HG03066 (cell line): ENCODE measurements around the gene SLC9A8.

ENCODE experiments used
- ATAC-seq: cut with Tn5 transposase; IDR thresholded peaks from one replicate; pipeline ENCODE4 v1.9.1; 2021; ENCODE audit warnings: low read depth; ENCODE audit not compliant: unreplicated experiment

SLC9A8 gene

DNA sequence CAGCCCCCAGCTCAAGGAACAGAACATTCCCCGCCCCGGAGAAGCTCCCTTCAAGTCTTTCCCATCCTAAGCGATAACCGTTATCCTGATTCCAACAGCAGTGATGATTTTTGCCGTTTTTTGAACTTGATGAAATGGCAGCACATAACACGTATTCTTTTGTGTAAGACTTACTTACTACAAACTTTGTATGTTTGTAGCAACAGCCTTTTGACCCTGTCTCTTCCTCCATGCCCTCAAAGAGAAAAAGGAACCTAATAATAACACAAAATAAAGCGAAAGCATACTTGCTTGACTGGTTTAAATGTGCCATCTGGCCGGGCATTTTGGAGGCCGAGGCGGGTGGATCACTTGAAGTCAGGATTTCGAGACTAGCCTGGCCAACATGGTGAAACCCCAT lies 26.4 kb upstream of the SLC9A8 start:
- ATAC-seq, result peak; percentile 9

DNA sequence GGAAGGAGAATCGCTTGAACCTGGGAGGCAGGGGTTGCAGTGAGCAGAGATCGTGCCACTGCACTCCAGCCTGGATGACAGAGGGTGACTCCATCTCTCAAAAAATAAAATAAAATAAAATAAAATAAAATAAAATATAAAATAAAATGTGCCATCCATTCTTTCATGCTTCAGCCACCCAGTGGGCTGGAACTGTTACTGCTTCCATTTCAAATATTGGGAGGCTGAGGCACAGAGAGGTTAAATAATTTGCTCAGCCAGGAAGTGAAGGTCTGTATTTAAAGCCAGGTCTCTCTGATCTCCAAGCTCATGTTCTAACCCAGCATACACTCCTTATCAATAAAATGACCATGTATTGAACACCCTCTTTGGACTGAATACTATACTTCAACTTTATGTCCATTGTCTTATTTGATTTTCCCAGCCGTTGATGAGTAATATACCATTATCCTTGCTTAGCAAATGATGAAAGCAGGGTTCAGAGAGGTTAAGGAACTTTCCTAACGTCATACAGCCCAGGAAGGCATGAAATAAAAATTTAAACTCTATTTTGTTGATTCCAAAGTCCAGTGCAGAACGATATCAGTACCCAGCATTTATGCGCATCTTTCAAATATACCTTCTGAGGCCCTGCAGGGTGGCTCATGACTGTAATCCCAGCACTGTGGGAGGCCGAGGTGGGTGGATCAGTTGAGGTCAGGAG lies 25.8 kb upstream of the SLC9A8 start:
- ATAC-seq, result no peak

DNA sequence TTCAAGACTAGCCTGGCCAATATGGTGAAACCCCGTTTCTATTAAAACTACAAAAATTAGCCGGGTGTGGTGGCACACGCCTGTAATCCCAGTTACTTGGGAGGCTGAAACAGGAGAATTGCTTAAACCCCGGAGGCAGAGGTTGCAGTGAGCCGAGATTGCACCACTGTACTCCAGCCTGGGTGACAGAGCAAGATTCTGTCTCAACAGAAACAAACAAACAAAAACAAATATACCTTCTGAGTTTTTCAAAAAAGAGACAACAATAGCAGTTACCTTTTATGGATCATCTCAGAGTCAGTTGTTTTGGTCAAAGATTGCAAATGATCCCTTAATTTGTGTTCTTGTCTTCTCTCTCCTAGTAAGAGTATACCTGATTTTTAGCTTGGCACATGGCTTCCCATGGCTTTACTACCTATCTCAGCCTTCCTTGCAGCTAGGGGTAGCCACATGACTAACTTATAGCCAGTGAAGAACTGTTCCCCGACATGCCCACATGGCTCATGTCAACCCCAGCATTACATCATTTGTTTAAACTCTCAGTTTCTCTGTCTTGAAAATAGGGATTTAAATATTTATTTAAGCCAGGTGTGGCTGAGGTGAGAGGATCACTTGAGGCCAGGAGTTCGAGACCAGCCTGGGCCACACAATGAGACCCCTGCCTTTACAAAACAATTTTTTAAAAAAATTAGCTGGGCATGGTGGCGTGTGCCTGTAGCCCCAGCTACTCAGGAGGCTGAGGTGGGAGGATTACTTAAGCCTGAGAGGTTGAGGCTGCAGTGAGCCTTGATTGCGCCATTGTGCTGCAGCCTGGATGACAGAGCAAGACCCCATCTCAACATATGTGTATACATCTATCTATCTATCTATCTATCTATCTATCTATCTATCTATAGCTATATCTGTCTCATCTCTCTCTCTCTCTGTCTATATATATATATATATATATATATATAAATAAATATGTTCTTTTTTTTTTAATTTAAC lies 25.0 kb upstream of the SLC9A8 start:
- ATAC-seq, result no peak

DNA sequence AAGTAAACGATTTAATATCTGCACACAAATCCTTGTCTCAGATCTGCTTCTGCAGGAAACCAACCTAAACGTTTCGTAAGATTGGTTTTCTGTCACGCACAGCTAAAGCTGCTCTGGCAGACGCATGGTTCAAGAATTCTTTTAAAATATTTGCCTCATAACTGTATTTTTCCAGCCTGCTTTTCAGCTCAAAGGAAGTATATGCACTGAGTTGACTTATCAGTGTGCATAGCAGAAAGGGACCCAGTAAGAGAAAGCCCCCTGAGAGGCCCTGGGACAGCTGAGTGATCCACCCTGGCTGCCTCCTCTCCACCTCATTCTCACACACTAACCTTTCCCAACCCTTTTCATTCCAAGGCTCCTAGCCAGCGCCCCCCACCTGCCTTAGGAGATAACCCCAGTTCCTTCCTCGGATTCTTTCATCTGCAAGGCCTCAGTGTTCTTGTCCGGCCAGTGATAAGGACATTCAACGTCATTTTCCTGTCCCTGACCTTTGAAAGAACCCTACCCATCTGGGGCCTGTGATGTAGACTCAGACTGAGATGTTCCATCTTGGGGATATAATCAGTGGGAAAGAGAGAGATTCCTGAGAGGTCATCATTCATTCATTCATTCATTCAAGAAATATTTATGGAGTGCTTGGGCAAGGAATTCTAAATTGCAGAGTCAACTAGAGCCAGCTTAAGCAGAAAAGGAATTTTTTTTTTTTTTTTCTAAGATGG lies 22.4 kb upstream of the SLC9A8 start:
- ATAC-seq, result no peak

DNA sequence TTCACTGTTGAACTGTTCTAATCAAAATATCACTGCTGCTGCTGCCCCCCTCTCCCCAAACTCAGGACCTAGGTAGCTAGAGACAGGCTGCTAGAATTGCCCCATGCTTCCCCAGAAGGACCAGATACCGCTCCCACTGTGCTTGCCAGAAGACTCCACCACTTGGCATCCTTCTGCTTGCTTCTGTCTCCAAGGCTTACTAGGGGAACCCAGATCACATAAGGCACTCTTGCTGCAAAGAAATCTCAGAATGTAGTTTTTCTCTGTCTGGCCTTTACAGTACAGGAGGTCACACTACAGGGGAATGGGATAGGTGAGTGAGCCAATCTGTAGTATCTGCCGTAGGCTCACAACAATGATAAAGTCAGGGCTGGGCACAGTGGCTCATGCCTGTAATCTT lies 21.5 kb upstream of the SLC9A8 start:
- ATAC-seq, result no peak

DNA sequence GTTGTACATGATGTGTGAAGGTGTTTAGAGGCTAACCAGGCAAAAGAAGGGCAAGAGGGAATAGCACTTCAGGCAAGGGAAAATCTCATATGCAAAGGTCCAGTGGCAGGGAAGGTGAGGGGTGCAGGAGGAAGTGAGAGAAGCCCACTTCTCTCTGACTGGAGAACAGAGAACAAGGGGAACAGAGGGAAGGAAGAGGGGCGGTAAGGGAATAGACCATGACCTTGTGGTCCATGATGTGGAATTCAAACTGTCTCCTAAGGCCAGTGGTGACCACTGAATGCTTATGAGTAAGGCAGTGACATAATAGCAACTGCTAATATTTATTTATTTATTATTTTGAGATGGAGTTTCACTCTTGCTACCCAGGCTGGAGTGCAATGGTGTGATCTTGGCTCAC lies 20.6 kb upstream of the SLC9A8 start:
- ATAC-seq, result no peak

DNA sequence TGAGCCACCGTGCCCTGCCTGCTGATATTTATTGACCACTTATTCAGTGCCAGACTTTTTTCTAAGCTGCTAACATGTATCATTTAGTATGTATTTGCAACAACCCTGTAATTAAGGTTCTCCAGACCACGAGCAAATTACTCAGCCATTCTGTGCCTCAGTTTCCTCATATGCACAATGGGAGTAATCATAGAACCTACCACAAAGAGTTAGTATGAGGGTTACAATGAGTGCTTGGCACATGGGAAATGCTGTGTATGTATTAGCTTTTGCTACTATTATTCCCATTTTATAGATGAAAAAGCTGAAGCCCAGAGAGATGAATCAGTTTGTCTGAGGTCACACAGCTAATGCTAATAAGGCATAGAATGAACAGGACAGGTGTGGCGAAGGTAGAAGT lies 20.0 kb upstream of the SLC9A8 start:
- ATAC-seq, result no peak

DNA sequence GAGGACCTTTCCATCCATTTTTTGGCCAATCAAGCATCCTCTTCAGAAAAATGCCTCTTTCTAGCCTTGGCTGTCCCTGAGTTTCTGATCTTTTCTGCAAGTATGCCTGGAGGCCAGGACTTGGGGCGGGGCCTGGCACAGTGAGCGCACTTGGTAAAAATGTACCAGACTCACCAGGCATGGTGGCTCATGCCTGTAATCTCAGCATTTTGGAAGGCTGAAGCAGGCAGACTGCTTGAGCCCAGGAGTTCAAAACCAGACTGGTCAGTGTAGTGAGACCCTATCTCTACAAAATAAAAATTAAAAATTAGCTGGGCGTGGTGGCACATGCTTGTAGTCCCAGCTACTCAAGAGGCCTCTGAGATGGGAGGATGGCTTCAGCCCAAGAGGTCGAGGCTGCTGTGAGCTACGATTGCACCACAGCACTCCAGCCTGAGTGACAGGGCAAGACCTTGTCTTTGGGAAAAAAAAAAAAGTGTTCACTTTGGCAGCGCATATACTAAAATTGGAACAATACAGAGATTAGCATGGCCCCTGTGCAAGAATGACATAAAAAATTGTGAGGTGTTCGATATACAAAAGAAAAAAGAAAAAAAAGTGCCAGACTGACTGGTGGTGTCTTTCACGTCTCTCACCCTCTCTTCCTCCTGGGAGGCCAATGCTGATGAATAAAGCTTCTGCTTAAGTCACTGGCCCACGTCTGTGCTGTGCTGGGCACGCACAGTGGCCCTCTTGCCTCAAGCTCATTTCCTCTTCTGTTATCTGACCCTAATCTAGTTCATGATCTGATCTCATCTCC lies 18.1 kb upstream of the SLC9A8 start:
- ATAC-seq, result no peak

DNA sequence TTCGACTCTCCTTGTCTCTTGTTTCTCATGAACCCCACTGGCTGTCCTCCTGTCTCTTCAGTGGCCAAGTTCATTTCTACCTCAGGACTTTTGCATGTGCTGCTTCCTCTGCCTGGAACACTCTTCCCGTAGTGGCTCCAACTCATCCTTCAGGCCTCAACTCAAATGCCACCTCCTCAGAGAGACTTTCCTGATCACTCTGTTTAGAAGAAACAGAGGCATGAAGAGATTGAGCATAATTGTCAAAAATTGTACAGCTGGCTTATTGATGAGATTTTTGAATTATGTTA lies 17.5 kb upstream of the SLC9A8 start:
- no peak for ATAC-seq

DNA sequence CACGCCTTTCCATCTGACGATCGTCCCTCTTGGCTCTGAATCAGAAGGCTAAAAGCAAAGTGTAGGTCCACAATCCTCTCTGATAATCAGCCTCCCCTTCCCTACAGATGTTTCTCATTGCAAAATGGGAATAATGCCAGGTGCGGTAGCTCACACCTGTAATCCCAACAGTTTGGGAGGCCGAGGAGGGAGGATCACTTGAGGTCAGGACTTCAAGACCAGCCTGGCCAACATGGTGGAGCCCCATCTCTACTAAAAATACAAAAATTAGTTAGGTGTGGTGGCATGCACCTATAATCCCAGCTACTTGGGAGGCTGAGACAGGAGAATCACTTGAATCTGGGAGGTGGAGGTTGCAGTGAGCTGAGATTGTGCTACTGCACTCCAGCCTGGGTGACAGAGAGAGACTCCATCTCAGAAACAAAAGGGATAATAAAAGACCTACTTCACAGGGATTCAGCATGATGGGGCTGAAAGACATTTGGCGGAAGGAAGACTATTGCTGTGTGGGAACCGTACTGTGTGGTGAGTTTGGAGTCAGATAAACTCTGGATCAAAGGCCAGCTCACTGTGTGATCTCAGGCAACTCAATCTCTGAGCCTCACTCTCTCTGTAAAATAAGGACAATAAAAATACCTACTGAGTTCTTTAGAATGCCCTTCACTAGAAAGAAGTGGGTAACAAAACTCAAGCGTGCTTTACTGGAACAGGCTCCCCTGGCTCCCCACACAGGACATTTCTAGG lies 15.9 kb upstream of the SLC9A8 start:
- no peak for ATAC-seq

DNA sequence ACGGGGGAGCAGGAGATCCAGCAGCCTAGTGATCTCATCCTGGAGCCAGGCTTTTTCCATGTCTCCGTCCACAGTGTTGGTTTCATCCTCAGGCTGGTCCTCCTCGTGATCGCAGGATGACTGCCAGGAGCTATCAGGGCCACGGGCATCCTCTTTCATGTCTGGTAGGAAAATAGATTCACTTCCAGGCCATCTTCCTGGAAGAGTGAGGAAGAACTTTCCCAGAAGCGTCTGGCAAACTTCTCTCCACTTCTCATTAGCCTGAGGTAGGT lies 15.3 kb upstream of the SLC9A8 start:
- no peak for ATAC-seq

DNA sequence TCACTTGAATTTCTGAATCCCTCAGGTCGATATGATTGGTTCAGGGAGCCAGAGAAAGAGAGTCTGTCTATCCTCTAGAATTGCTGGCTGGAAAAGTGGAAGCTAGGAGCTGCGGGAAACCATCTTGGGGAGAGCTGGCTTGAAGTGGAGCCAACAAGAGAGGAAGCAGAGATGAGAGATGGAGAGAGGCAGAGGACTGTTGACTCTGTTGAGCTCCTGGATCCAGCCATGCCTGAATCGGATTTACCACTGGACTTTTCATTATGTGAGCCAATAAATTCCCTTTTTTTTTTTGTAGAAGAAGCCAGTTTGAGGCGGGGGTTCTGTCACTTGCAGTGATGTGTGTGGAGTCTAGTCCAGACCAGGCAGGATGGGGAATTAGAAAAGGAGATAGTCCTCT lies 13.9 kb upstream of the SLC9A8 start:
- no peak for ATAC-seq

DNA sequence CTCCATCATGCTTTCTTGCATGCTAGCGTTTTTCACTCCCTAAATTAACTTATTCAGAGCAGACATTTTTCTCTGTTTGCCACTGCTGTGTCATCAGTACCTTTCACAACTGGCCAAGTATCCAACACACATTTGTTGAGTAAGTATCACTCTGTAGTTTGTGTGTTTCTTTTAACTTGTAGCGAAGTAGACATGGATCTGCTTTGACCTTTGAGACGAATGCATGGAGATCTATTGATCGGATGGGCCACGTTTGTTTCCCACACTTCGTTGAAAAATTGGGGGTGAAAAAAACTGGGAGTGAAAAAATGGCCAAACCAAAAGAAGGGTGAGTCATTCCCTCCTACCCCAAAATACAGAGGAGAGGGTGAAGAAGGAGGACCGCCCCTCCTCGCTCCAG lies 12.9 kb upstream of the SLC9A8 start:
- ATAC-seq, result no peak

DNA sequence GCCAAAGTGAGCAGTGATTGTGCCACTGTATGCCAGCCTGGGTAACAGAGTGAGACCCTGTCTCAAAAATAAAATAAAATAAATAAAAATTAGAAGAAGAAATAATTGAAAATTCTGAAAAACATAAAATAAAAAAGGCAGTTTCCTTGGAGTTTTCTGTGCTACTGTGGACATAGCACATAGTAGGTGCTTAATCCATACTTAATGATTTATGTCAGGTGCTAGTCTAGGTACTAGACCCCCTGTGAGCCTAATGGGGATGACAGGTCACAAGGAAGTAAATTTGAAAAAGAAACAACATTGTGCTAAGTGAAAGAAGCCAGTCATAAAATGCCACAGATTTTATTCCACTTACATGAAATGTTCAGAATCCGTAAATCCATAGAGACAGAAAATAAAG lies 9.2 kb upstream of the SLC9A8 start:
- ATAC-seq, result no peak

DNA sequence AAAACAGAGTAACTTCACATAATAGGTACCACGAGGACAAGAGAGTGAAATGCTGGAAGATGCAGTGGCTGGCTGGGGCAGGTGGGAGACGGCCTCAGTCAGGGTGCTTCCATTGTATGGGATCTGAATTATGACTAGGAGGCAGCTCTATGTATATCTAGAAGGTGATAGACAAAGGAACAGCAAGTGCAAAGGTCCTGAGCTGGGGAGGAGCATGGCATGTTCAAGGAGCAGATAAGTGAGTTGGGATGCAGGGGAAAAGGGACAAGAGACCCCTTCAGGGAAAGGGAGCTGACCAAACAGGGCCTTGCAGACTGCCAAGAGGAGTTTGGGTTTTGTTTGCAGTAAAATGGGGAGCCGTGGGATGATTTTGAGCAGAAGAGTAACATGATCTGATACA lies 8.3 kb upstream of the SLC9A8 start:
- ATAC-seq, result no peak

DNA sequence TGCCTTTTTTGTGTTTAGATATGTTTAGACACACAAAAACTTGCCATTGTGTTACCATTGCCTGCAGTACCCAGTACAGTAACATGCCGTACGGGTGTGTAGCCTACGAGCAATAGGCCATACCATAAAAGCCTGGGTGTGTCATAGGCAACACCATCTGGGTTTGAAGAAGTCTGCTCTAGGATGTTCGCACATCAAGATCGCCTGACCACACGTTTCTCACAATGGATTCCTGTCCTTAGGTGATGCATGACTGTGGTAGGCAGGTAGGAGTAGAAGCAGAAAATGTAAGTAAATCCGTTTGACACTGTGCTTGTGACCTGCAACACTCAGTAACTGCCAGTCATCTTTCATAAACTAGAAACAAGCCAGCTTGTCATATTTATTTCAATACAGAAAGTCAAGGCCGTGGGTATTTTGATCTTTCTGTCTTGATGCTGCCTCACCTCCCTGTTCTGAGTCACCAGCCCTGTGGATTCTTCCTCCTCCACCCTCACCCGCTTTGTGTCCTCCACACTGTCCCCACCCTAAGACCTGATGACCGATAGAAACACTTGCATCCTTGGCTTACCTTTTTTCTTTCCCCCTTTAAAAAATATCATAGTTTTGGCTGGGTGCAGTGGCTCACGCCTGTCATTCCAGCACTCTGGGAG lies 7.3 kb upstream of the SLC9A8 start:
- peak; percentile 48 for ATAC-seq

DNA sequence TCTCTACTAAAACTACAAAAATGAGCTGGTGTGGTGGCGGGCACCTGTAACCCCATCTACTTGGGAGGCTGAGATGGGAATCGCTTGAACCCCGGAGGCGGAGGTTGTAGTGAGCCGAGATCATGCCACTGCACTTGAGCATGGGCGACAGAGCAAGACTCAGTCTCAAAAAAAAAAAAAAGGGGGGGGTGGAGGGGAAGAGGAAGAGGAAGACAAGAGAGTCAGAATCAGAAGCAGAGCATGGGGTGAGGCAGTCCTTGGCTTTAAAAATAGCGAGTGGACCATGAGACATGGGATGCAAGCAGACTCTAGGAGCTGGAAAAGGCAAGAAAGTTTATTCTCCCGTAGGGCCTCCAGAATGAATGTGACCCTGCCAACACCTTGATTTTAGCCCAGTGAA lies 3.9 kb upstream of the SLC9A8 start:
- ATAC-seq, result no peak

DNA sequence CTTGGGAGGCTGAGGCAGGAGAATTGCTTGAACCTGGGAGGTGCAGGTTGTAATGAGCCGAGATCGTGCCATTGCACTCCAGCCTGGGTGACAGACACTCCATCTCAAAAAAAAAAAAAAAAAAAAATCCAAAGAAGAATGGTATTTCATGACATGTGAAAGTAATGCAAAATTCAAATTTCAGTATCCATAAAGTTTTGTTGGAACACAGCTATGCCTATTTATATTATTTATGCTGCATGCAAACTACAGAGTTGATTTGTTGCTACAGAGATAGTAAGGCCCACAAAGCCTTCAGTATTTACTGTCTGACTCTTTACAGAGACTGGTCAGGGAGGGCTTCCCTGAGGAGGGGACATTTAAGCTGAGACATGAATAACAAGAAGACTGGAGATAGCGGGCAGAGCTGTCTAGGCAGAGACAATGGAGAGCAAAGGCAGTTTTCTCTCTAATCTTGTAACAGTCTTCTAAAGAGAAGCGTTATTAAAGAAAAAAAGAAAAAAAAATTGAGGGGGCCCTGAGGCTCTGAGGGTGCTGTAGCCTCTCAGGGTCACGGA lies 2.7 kb upstream of the SLC9A8 start:
- ATAC-seq, result no peak

DNA sequence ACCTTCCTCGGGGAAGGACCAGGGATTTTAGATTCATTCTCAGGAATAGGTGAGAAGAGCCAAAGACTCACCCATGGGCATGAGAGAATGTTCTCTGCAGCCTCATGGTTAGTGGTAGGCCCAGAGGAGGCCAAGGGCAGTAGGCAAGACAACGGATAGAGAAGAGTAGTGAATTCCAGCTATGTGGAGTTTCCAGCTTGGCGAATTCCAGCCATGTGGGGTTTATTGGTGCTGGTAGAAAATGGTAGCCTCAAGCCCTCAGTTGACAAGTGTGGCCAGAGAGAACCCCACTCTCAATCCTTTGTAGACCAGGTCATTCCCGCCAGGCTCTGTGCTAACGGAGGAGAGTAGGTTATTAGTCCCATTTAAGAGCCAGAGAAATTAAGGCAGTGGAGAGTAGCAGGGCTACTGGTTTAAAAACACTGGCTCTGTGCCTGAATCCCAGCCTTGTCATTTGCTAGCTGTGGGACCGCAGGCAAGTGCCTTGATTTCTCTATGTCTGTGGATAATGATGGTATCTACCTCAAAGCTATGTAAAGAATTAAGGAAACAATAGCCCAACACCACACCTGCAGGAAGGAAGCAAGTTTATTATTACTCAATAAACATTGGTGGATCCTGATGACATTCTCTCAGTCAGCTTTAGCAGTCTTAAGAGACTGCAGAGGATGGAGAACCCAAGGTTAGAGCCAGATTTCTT lies 2.0 kb upstream of the SLC9A8 start:
- ATAC-seq, result no peak
